OCI-LY1 (cell line): ENCODE measurements around the gene MYO10.

Source experiments
- EZH2 ChIP-seq: fragments of 200-600 bp; sonication (generic), shearing (Covaris generic); IDR thresholded peaks from 2 replicates; pipeline ENCODE4 v1.8.0; 2017; ENCODE audit warnings: borderline replicate concordance, mixed run types, mild to moderate bottlenecking, antibody characterized with exemption, low read length, moderate library complexity, mixed read lengths
- TF ChIP-seq, protein P1 (sequence below): fragments of 200-600 bp; sonication (generic), shearing (Covaris generic); IDR thresholded peaks from 2 replicates; pipeline ENCODE4 v1.5.1; 2017; ENCODE audit warnings: mild to moderate bottlenecking, antibody characterized with exemption, low read length, moderate library complexity, mixed read lengths

DNA sequence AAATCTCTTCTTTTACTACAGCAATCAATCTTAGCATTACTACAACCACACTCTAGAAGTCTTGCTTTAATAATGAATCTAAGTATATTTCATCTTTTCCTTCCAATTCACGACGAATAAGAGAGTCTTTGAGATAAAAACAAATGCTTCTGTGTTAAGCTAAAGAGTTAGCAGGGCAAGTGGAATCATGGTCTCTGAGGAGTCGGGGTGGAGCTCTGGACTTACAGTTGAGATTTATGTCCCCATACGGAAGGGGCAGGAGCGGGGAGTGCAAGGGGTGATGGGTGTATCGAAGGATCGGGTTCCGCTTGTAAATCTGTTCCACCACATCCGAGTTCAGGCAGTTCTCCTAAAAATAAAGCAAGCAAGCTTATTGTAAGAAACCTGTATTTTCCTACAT, 260.3 kb downstream of the MYO10 start:
- TF ChIP-seq, protein P1, sequence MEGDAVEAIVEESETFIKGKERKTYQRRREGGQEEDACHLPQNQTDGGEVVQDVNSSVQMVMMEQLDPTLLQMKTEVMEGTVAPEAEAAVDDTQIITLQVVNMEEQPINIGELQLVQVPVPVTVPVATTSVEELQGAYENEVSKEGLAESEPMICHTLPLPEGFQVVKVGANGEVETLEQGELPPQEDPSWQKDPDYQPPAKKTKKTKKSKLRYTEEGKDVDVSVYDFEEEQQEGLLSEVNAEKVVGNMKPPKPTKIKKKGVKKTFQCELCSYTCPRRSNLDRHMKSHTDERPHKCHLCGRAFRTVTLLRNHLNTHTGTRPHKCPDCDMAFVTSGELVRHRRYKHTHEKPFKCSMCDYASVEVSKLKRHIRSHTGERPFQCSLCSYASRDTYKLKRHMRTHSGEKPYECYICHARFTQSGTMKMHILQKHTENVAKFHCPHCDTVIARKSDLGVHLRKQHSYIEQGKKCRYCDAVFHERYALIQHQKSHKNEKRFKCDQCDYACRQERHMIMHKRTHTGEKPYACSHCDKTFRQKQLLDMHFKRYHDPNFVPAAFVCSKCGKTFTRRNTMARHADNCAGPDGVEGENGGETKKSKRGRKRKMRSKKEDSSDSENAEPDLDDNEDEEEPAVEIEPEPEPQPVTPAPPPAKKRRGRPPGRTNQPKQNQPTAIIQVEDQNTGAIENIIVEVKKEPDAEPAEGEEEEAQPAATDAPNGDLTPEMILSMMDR = no peak
- TF ChIP-seq EZH2 = no peak
